Measurements from ENCODE around the gene LLGL2.

DNA sequence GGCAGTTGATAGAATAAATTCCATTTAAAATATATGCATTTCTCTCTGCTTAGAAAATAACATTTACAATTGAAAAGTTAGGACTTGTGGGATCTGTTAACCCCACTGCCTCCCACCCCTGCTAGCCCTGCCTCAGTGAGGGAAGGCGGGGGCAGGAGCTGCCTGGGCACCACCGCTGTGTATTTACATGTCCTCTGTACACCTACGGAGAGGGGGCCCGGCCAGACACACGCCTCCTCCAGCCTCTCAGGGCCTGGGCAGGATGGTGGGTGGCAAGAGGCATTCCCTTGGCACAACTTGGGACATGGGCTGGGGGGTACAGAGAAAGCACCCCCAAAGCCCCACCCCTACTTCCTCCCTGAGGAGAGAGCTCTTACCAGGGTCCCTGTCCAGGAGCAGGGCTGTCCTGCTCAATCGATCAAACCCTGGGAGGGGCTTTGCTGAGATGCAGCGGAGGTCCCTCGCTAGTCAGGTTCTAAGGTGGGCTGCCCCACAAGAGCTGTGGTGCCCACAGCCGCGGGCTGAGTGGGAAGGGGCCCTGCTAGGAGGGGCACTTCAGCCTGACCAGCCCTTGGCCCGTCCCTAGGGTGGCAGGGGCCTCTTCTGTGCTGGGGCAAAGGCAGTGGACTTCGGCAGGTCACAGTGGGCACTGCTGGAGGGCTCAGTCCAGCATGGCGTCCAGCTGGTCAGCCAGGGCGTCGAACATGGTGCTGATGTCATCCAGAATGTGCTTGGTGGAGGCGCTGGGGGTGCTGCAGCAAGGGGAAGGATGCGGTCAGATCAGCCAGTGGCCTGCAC lies 24.9 kb upstream of the LLGL2 start:
- no peak for TF ChIP-seq EZH2 (IDR thresholded peaks at IDR 0.05; ENCODE audit: low read length)
- TF ChIP-seq, protein P1, sequence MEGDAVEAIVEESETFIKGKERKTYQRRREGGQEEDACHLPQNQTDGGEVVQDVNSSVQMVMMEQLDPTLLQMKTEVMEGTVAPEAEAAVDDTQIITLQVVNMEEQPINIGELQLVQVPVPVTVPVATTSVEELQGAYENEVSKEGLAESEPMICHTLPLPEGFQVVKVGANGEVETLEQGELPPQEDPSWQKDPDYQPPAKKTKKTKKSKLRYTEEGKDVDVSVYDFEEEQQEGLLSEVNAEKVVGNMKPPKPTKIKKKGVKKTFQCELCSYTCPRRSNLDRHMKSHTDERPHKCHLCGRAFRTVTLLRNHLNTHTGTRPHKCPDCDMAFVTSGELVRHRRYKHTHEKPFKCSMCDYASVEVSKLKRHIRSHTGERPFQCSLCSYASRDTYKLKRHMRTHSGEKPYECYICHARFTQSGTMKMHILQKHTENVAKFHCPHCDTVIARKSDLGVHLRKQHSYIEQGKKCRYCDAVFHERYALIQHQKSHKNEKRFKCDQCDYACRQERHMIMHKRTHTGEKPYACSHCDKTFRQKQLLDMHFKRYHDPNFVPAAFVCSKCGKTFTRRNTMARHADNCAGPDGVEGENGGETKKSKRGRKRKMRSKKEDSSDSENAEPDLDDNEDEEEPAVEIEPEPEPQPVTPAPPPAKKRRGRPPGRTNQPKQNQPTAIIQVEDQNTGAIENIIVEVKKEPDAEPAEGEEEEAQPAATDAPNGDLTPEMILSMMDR (optimal IDR thresholded peaks at IDR 0.05 in 1 of 3, IDR thresholded peaks at IDR 0.05 in 1 of 3, conservative IDR thresholded peaks at IDR 0.05 in 1 of 3; ENCODE audit: extremely low read depth in 1 of 3, insufficient read depth in 2 of 3, low read length in 3 of 3), result no peak

Measured in keratinocyte (primary cell).